ENCODE data around the gene DIPK2A.

The DIPK2A gene

DNA sequence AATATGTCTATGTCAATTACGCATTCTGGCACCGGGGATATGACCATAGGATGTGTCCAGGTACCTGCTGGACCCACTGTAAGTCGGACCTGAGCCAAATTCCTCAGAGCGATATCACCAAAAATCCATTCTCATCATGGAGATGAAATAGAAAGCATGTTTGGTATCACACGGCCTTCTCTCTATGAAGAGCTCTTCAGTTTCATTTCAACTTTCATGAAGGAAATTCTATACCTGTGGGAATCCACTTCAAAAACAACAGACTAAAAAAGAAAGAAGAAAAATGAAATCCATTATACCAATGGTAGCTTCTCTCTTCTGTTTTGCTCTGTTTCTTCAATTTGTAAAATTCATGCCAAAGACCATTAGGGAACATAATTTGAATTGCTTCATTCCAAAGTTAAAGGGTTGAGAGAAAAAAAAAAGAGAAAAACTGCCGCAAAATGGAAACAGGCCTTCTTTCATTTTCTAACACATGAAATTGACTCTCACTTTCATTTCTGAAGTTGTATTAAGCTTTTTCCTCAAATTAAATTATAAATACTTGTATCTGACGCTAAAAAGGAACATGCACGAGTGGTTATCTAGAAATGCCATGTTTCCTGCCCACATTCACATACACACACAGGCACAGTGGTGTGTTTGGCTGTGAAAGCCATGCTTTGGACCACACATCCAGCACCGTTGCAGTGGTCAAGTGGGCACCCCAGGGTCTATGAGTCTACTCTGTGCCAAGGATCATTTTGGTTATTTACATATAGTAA, 46.9 kb upstream of the DIPK2A start:
- POLR2A ChIA-PET: no interaction called here
- CTCF ChIA-PET: interaction anchor here (0.5 to 1.0 kb wide), 2 partner anchors 25 to 1624 kb away, joined by 3 to 7 read pairs; no protein-coding TSS in a partner anchor

DNA sequence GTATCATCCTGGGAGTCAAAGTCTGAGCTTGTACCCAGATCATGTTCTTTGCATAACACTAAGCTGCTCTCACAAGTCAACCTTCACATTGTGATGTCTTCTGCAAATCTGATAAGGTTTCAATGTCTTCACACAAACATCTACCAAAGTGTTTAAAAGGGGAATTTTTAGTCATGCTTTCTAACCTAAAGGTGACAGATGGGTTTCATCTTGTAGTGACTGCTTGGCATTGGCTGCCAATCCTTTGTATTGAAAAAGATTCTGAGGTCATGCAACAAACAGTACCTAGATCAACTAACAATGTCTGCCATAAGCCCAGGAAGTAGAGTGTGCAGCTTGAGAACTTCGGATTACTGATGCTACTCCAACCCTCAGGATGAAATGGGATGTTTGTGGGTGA, 43.6 kb upstream of the DIPK2A start:
- POLR2A ChIA-PET: no interaction called here
- CTCF ChIA-PET: no interaction called here

More for the DNA sequence above, 46.9 kb upstream of the DIPK2A start:
- Histone ChIP-seq H3K36me3 (ENCODE audit: control insufficient read depth in 2 of 2, insufficient read depth in 1 of 2, low read length in 2 of 2) (no peaks in the 10 kb centered on the region), H3K4me1 (ENCODE audit: control insufficient read depth, insufficient read depth, low read length) (no peaks in the 10 kb centered on the region), H3K4me3 (ENCODE audit: low read depth, low read length) (no peak overlapping the region), H3K27ac (ENCODE audit: extremely low read depth, low read depth, low read length) (no peak overlapping the region), H3K9me3 (ENCODE audit: control insufficient read depth, insufficient read depth, low read depth, low read length) (no peaks in the 10 kb centered on the region)
- TF ChIP-seq ZNF354C (tag by site-specific recombination; IDR thresholded peaks at IDR 0.05; ENCODE audit: borderline replicate concordance, low read depth) (no peak), ZNF366 (tag by site-specific recombination; conservative IDR thresholded peaks at IDR 0.05) (no peak), ZNF629 (tag by site-specific recombination; IDR thresholded peaks at IDR 0.05) (no peak), ZNF133 (tag by site-specific recombination; IDR thresholded peaks at IDR 0.05) (no peak), ZNF274 (IDR thresholded peaks at IDR 0.05; ENCODE audit: low read length) (no peak), ZNF274 (tag by site-specific recombination; IDR thresholded peaks at IDR 0.05; ENCODE audit: borderline replicate concordance) (no peak), ZSCAN23 (tag by site-specific recombination; IDR thresholded peaks at IDR 0.05) (no peak)
- TF ChIP-seq, protein P1, sequence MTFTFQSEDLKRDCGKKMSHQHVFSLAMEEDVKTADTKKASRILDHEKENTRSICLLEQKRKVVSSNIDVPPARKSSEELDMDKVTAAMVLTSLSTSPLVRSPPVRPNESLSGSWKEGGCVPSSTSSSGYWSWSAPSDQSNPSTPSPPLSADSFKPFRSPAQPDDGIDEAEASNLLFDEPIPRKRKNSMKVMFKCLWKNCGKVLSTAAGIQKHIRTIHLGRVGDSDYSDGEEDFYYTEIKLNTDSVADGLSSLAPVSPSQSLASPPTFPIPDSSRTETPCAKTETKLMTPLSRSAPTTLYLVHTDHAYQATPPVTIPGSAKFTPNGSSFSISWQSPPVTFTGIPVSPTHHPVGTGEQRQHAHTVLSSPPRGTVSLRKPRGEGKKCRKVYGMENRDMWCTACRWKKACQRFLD (tag by site-specific recombination; IDR thresholded peaks at IDR 0.05): no peak

More for the DNA sequence above, 43.6 kb upstream of the DIPK2A start:
- Histone ChIP-seq H3K4me3 (ENCODE audit: low read depth, low read length) (no peak overlapping the region), H3K9me3 (ENCODE audit: control insufficient read depth, insufficient read depth, low read depth, low read length) (no peaks in the 10 kb centered on the region), H3K27ac (ENCODE audit: extremely low read depth, low read depth, low read length) (no peak overlapping the region), H3K4me1 (ENCODE audit: control insufficient read depth, insufficient read depth, low read length) (no peaks in the 10 kb centered on the region), H3K36me3 (ENCODE audit: control insufficient read depth in 2 of 2, insufficient read depth in 1 of 2, low read length in 2 of 2) (no peaks in the 10 kb centered on the region)
- TF ChIP-seq, protein P2, sequence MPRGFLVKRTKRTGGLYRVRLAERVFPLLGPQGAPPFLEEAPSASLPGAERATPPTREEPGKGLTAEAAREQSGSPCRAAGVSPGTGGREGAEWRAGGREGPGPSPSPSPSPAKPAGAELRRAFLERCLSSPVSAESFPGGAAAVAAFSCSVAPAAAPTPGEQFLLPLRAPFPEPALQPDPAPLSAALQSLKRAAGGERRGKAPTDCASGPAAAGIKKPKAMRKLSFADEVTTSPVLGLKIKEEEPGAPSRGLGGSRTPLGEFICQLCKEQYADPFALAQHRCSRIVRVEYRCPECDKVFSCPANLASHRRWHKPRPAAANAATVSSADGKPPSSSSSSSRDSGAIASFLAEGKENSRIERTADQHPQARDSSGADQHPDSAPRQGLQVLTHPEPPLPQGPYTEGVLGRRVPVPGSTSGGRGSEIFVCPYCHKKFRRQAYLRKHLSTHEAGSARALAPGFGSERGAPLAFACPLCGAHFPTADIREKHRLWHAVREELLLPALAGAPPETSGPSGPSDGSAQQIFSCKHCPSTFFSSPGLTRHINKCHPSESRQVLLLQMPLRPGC (tag by site-specific recombination; IDR thresholded peaks at IDR 0.05): no peak
- TF ChIP-seq ZNF670 (tag by site-specific recombination; IDR thresholded peaks at IDR 0.05; ENCODE audit: low read depth) (no peak), ZNF211 (tag by site-specific recombination; IDR thresholded peaks at IDR 0.05; ENCODE audit: low read depth) (no peak), ZNF221 (tag by site-specific recombination; IDR thresholded peaks at IDR 0.05; ENCODE audit: borderline replicate concordance) (no peak), ZNF324 (tag by site-specific recombination; IDR thresholded peaks at IDR 0.05) (no peak), ZNF777 (tag by site-specific recombination; IDR thresholded peaks at IDR 0.05; ENCODE audit: borderline replicate concordance) (no peak), TCF7L2 (IDR thresholded peaks at IDR 0.05; ENCODE audit: borderline replicate concordance, low read depth, low read length) (no peak), REPIN1 (tag by site-specific recombination; IDR thresholded peaks at IDR 0.05; ENCODE audit: low read depth) (no peak), ZNF169 (tag by site-specific recombination; IDR thresholded peaks at IDR 0.05) (no peak), KLF16 (tag by site-specific recombination; IDR thresholded peaks at IDR 0.05) (no peak), MZF1 (tag by site-specific recombination; IDR thresholded peaks at IDR 0.05; ENCODE audit: borderline replicate concordance) (no peak), ZNF623 (tag by site-specific recombination; IDR thresholded peaks at IDR 0.05) (no peak)
- TF ChIP-seq, protein P3, sequence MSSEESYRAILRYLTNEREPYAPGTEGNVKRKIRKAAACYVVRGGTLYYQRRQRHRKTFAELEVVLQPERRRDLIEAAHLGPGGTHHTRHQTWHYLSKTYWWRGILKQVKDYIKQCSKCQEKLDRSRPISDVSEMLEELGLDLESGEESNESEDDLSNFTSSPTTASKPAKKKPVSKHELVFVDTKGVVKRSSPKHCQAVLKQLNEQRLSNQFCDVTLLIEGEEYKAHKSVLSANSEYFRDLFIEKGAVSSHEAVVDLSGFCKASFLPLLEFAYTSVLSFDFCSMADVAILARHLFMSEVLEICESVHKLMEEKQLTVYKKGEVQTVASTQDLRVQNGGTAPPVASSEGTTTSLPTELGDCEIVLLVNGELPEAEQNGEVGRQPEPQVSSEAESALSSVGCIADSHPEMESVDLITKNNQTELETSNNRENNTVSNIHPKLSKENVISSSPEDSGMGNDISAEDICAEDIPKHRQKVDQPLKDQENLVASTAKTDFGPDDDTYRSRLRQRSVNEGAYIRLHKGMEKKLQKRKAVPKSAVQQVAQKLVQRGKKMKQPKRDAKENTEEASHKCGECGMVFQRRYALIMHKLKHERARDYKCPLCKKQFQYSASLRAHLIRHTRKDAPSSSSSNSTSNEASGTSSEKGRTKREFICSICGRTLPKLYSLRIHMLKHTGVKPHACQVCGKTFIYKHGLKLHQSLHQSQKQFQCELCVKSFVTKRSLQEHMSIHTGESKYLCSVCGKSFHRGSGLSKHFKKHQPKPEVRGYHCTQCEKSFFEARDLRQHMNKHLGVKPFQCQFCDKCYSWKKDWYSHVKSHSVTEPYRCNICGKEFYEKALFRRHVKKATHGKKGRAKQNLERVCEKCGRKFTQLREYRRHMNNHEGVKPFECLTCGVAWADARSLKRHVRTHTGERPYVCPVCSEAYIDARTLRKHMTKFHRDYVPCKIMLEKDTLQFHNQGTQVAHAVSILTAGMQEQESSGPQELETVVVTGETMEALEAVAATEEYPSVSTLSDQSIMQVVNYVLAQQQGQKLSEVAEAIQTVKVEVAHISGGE (tag by site-specific recombination; conservative IDR thresholded peaks at IDR 0.05; ENCODE audit: low read depth): no peak
- TF ChIP-seq, protein P4, sequence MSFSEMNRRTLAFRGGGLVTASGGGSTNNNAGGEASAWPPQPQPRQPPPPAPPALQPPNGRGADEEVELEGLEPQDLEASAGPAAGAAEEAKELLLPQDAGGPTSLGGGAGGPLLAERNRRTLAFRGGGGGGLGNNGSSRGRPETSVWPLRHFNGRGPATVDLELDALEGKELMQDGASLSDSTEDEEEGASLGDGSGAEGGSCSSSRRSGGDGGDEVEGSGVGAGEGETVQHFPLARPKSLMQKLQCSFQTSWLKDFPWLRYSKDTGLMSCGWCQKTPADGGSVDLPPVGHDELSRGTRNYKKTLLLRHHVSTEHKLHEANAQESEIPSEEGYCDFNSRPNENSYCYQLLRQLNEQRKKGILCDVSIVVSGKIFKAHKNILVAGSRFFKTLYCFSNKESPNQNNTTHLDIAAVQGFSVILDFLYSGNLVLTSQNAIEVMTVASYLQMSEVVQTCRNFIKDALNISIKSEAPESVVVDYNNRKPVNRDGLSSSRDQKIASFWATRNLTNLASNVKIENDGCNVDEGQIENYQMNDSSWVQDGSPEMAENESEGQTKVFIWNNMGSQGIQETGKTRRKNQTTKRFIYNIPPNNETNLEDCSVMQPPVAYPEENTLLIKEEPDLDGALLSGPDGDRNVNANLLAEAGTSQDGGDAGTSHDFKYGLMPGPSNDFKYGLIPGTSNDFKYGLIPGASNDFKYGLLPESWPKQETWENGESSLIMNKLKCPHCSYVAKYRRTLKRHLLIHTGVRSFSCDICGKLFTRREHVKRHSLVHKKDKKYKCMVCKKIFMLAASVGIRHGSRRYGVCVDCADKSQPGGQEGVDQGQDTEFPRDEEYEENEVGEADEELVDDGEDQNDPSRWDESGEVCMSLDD (tag by site-specific recombination; IDR thresholded peaks at IDR 0.05): no peak
